GM23338 (cell line): ENCODE measurements around the gene CBFA2T2. TPM values are rescaled to one million over a fixed set of nuclear protein-coding genes. Genes with fewer than 3 reads are reported as not detected.

Source experiments
- ATAC-seq: fragments of 200-7000 bp; cut with Tn5 transposase; 3 replicates; pipeline ENCODE4 v1.9.1; 2020
- DNase-seq: peaks from one replicate; pipeline ENCODE4 v3.0.0-alpha.2; 2015; ENCODE audit warnings: low spot score
- H2AFZ ChIP-seq: fragments of 200-600 bp; sonication (generic); 2 replicates; pipeline ENCODE4 v1.8.0; 2016; ENCODE audit warnings: antibody characterized with exemption, mild to moderate bottlenecking, moderate library complexity
- H3F3A ChIP-seq: fragments of 200-600 bp; sonication (generic); replicated peaks from 2 replicates; pipeline ENCODE4 v1.8.0; 2017; ENCODE audit warnings: antibody characterized with exemption, mixed run types, low read depth
- H3K27ac ChIP-seq: fragments of 200-600 bp; sonication (generic); 2 replicates; pipeline ENCODE4 v1.6.1; 2016; ENCODE audit warnings: low read depth
- H3K27me3 ChIP-seq: fragments of 200-600 bp; sonication (generic); 2 replicates; pipeline ENCODE4 v1.8.0; 2016; ENCODE audit warnings: mild to moderate bottlenecking, mixed run types, moderate library complexity; ENCODE audit not compliant: insufficient read depth
- H3K36me3 ChIP-seq: fragments of 200-600 bp; sonication (generic); 2 replicates; pipeline ENCODE4 v1.8.0; 2016; ENCODE audit warnings: mild to moderate bottlenecking; ENCODE audit not compliant: insufficient read depth
- H3K4me1 ChIP-seq: fragments of 200-600 bp; sonication (generic); 2 replicates; pipeline ENCODE4 v1.8.0; 2016; ENCODE audit warnings: mild to moderate bottlenecking, moderate library complexity; ENCODE audit not compliant: insufficient read depth
- H3K4me2 ChIP-seq: fragments of 200-600 bp; sonication (generic); 2 replicates; pipeline ENCODE4 v1.7.1; 2017; ENCODE audit warnings: mixed run types
- H3K4me3 ChIP-seq: fragments of 200-600 bp; sonication (generic); 2 replicates; pipeline ENCODE4 v1.6.1; 2016; ENCODE audit warnings: mixed run types
- H3K79me2 ChIP-seq: fragments of 200-600 bp; sonication (generic); replicated peaks from 2 replicates; pipeline ENCODE4 v1.8.0; 2017; ENCODE audit warnings: mild to moderate bottlenecking; ENCODE audit not compliant: insufficient read depth
- H3K9me2 ChIP-seq: fragments of 200-600 bp; sonication (generic); 2 replicates; pipeline ENCODE4 v1.8.0; 2017; ENCODE audit not compliant: insufficient read depth
- H4K20me1 ChIP-seq: fragments of 200-600 bp; sonication (generic); replicated peaks from 2 replicates; pipeline ENCODE4 v1.8.0; 2017; ENCODE audit warnings: mild to moderate bottlenecking; ENCODE audit not compliant: insufficient read depth
- H3K27ac Mint-ChIP-seq: 2 replicates; pipeline ENCODE4 v1.8.0; 2020; ENCODE audit warnings: inconsistent platforms, mild to moderate bottlenecking, moderate library complexity, mixed read lengths
- H3K27me3 Mint-ChIP-seq: 3 replicates; pipeline ENCODE4 v1.8.0; 2022; ENCODE audit warnings: low read depth, mild to moderate bottlenecking, moderate library complexity, mixed read lengths, inconsistent platforms; ENCODE audit not compliant: insufficient read depth, poor library complexity
- H3K36me3 Mint-ChIP-seq: 3 replicates; pipeline ENCODE4 v1.8.0; 2021; ENCODE audit warnings: low read depth, mild to moderate bottlenecking, inconsistent platforms, moderate library complexity, mixed read lengths
- H3K4me1 Mint-ChIP-seq: 3 replicates; pipeline ENCODE4 v1.8.0; 2020; ENCODE audit warnings: mild to moderate bottlenecking, inconsistent platforms, mixed read lengths
- H3K4me3 Mint-ChIP-seq: 3 replicates; pipeline ENCODE4 v1.8.0; 2021; ENCODE audit warnings: moderate library complexity, mild to moderate bottlenecking, inconsistent platforms, mixed read lengths
- H3K9me3 Mint-ChIP-seq: 3 replicates; pipeline ENCODE4 v1.8.0; 2020; ENCODE audit warnings: moderate library complexity, mild to moderate bottlenecking, inconsistent platforms, mixed read lengths
- CREB1 ChIP-seq: fragments of 250-450 bp; sonication (Bioruptor Pico); IDR thresholded peaks from 2 replicates; pipeline ENCODE4 v1.5.0; 2020; ENCODE audit warnings: low read depth, mild to moderate bottlenecking, moderate library complexity
- CTCF ChIP-seq, 2 experiments: fragments of 200-600 bp in 1 of 2; sonication (generic) in 1 of 2; conservative IDR thresholded peaks; 2 replicates each; pipeline versions ENCODE4 v1.5.1 to v1.6.1; 2016 to 2017; ENCODE audit warnings: antibody characterized with exemption in 2 of 2, low read depth in 2 of 2, mild to moderate bottlenecking in 2 of 2, moderate library complexity in 1 of 2
- NANOG ChIP-seq: IDR thresholded peaks from 2 replicates; pipeline ENCODE4 v1.6.1; 2016; ENCODE audit warnings: antibody characterized with exemption, borderline replicate concordance
- REST ChIP-seq: IDR thresholded peaks from one replicate; pipeline ENCODE4 v1.6.1; 2018; ENCODE audit warnings: antibody characterized with exemption; ENCODE audit not compliant: unreplicated experiment
- ZNF114 ChIP-seq: fragments of 250-450 bp; sonication (Bioruptor Pico); IDR thresholded peaks from 2 replicates; pipeline ENCODE4 v1.5.0; 2020; ENCODE audit warnings: mild to moderate bottlenecking, moderate library complexity
- ZNF462 ChIP-seq: fragments of 250-450 bp; sonication (Bioruptor Pico); IDR thresholded peaks from 2 replicates; pipeline ENCODE4 v1.5.0; 2020; ENCODE audit warnings: mild to moderate bottlenecking, moderate library complexity
- polyA plus RNA-seq: library from polyadenylated mRNA; unstranded; fragments of >200 nt; fragmentation: Nextera tagmentation; extraction: Ambion mirVana; gene quantifications from 2 replicates; pipeline ENCODE4 v1.2.1, GENCODE V29; 2016
- total RNA-seq: library from RNA; depleted of rRNA; stranded (reverse); fragments of >200 nt; shearing (Covaris generic); gene quantifications from 2 replicates; pipeline ENCODE4 v1.2.3, GENCODE V29; 2014

Gene CBFA2T2
- total and polyA plus RNA-seq, 2 experiments from 2014 or later = 12.7 to 15.8 TPM

GRCh38 chr20:33629533-33629932, 139.6 kb downstream of the CBFA2T2 start:
- peaks cover 27% of the 10 kb centered on the region for H3K36me3 Mint-ChIP-seq
- no peak for DNase-seq
- Histone ChIP-seq H3K36me3 (no peaks in the 10 kb centered on the region), H3F3A (no peaks in the 10 kb centered on the region), H4K20me1 (no peaks in the 10 kb centered on the region), H3K27ac (no peak overlapping the region), H3K4me1 (no peaks in the 10 kb centered on the region), H3K4me3 (no peak overlapping the region), H3K27me3 (no peaks in the 10 kb centered on the region), H3K9me2 (no peaks in the 10 kb centered on the region), H2AFZ (no peak overlapping the region), H3K79me2 (no peaks in the 10 kb centered on the region), H3K4me2 (no peak overlapping the region)
- no peak overlapping the region for H3K4me3 Mint-ChIP-seq
- no peak for TF ChIP-seq ZNF462 (CRISPR knock-in tag)
- TF ChIP-seq ZNF114 (CRISPR knock-in tag) = no peak
- TF ChIP-seq CREB1 = no peak
- TF ChIP-seq NANOG = no peak
- no peak for TF ChIP-seq CTCF (conservative IDR thresholded peaks at IDR 0.05; ENCODE audit: low read depth in 2 of 2)
- no peak for TF ChIP-seq REST
- H3K9me3 Mint-ChIP-seq = no peaks in the 10 kb centered on the region
- no peaks in the 10 kb centered on the region for H3K27me3 Mint-ChIP-seq
- ATAC-seq = no peak
- H3K4me1 Mint-ChIP-seq = no peaks in the 10 kb centered on the region
- H3K27ac Mint-ChIP-seq = no peak overlapping the region
